ENCODE data around the gene RNASE11. TPM values are rescaled to one million over a fixed set of nuclear protein-coding genes. Genes with fewer than 3 reads are reported as not detected.

Gene RNASE11
- total RNA-seq, 1 donor from 2014 or later: not detected

GRCh38 chr14:20610002-20610765, 22.4 kb upstream of the RNASE11 start:
- Mint-ChIP-seq H3K4me1 (peaks cover 7% of the 10 kb centered on the region), H3K27ac (no peak overlapping the region), H3K9me3 (no peaks in the 10 kb centered on the region), H3K4me3 (no peak overlapping the region), H3K36me3 (no peaks in the 10 kb centered on the region), H3K27me3 (ENCODE audit: low read depth) (no peaks in the 10 kb centered on the region)
- no peak for TF ChIP-seq CTCF (IDR thresholded peaks at IDR 0.05; ENCODE audit: unreplicated experiment)
- peak; percentile 60 to 86 for DNase-seq (ENCODE audit: low spot score in 2 of 2, unreplicated experiment in 2 of 2)

GRCh38 chr14:20609215-20610001, 21.6 kb upstream of the RNASE11 start:
- Mint-ChIP-seq H3K9me3 (no peaks in the 10 kb centered on the region), H3K36me3 (no peaks in the 10 kb centered on the region), H3K27ac (no peak overlapping the region), H3K4me1 (peaks cover under 1% of the 10 kb centered on the region), H3K27me3 (ENCODE audit: low read depth) (no peaks in the 10 kb centered on the region), H3K4me3 (no peak overlapping the region)
- peak in 1 of 2 experiments; percentile 77 for DNase-seq (ENCODE audit: low spot score in 2 of 2, unreplicated experiment in 2 of 2)
- peak; percentile 97 for TF ChIP-seq CTCF (IDR thresholded peaks at IDR 0.05; ENCODE audit: unreplicated experiment)

GRCh38 chr14:20608383-20609110, 20.7 kb upstream of the RNASE11 start:
- Mint-ChIP-seq H3K27me3 (ENCODE audit: low read depth) (no peaks in the 10 kb centered on the region), H3K4me1 (no peaks in the 10 kb centered on the region), H3K36me3 (no peaks in the 10 kb centered on the region), H3K27ac (no peak overlapping the region), H3K4me3 (no peak overlapping the region), H3K9me3 (no peaks in the 10 kb centered on the region)
- DNase-seq (ENCODE audit: low spot score in 2 of 2, unreplicated experiment in 2 of 2): no peak
- no peak for TF ChIP-seq CTCF (IDR thresholded peaks at IDR 0.05; ENCODE audit: unreplicated experiment)

- H3K27ac Mint-ChIP-seq: no peak overlapping the region
- no peaks in the 10 kb centered on the region for H3K4me1 Mint-ChIP-seq
- no peaks in the 10 kb centered on the region for H3K36me3 Mint-ChIP-seq
- H3K4me3 Mint-ChIP-seq: no peak overlapping the region
- no peaks in the 10 kb centered on the region for H3K27me3 Mint-ChIP-seq (ENCODE audit: low read depth)
- TF ChIP-seq CTCF (IDR thresholded peaks at IDR 0.05; ENCODE audit: unreplicated experiment): no peak
- H3K9me3 Mint-ChIP-seq: no peaks in the 10 kb centered on the region
- DNase-seq (ENCODE audit: low spot score in 2 of 2, unreplicated experiment in 2 of 2): no peak
These were observed 19.8 kb upstream of the RNASE11 start for GRCh38 chr14:20607617-20608016.

GRCh38 chr14:20606902-20607242, 19.1 kb upstream of the RNASE11 start:
- H3K4me1 Mint-ChIP-seq: no peaks in the 10 kb centered on the region
- no peak overlapping the region for H3K27ac Mint-ChIP-seq
- no peaks in the 10 kb centered on the region for H3K36me3 Mint-ChIP-seq
- TF ChIP-seq CTCF (IDR thresholded peaks at IDR 0.05; ENCODE audit: unreplicated experiment): no peak
- no peaks in the 10 kb centered on the region for H3K9me3 Mint-ChIP-seq
- DNase-seq (ENCODE audit: low spot score in 2 of 2, unreplicated experiment in 2 of 2): no peak
- no peak overlapping the region for H3K4me3 Mint-ChIP-seq
- H3K27me3 Mint-ChIP-seq (ENCODE audit: low read depth): no peaks in the 10 kb centered on the region
